ENCODE results near the gene RPS26. TPM values are rescaled to one million over a fixed set of nuclear protein-coding genes. Genes with fewer than 3 reads are reported as not detected.
"Not testable (repeated sequence)": the region's sequence is repeated elsewhere in the genome, so short reads cannot be mapped to it uniquely, and the experiment has no call there.

The RPS26 gene
- total RNA-seq, 2 donors from 2014 or later = 284 to 1,659 TPM

DNA sequence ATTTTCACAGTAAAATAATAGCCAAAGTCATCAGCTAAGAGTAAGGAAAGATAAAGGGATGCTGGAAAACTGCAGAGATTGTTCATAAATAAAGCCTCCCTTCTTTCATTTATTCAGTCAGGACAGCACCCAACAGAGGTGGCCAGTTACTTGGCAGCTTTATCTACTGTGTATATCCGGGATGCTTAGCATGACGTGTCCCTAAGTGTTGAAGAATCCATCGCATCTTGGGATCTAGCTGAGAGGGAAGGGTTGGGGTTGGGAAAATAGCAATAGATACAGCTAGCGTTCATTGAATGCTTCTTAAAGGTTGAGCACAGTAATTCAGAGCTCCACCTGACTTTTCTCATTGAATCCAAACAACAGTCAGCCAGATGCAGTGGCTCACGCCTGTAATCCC lies 32.7 kb downstream of the RPS26 start:
- H3K27ac ChIP-seq = no peak overlapping the region
- H3K4me1 ChIP-seq (replicated peaks) = no peaks in the 10 kb centered on the region
- intact Hi-C loops (cut with DNase I) = no loop called here
- no peaks in the 10 kb centered on the region for H3K9me3 ChIP-seq
- H3K36me3 ChIP-seq = no peaks in the 10 kb centered on the region
- 84% methylated on average over 5 of the region's 5 CpGs for WGBS
- no peak for DNase-seq (ENCODE audit: low spot score)
- TF ChIP-seq POLR2A (IDR thresholded peaks at IDR 0.05) (no peak), POLR2AphosphoS5 (IDR thresholded peaks at IDR 0.05) (no peak)
- TF ChIP-seq, protein P1, sequence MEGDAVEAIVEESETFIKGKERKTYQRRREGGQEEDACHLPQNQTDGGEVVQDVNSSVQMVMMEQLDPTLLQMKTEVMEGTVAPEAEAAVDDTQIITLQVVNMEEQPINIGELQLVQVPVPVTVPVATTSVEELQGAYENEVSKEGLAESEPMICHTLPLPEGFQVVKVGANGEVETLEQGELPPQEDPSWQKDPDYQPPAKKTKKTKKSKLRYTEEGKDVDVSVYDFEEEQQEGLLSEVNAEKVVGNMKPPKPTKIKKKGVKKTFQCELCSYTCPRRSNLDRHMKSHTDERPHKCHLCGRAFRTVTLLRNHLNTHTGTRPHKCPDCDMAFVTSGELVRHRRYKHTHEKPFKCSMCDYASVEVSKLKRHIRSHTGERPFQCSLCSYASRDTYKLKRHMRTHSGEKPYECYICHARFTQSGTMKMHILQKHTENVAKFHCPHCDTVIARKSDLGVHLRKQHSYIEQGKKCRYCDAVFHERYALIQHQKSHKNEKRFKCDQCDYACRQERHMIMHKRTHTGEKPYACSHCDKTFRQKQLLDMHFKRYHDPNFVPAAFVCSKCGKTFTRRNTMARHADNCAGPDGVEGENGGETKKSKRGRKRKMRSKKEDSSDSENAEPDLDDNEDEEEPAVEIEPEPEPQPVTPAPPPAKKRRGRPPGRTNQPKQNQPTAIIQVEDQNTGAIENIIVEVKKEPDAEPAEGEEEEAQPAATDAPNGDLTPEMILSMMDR (IDR thresholded peaks at IDR 0.05) = no peak
- H3K4me3 ChIP-seq = no peak overlapping the region
- no peaks in the 10 kb centered on the region for H3K27me3 ChIP-seq (replicated peaks; ENCODE audit: insufficient read depth)

DNA sequence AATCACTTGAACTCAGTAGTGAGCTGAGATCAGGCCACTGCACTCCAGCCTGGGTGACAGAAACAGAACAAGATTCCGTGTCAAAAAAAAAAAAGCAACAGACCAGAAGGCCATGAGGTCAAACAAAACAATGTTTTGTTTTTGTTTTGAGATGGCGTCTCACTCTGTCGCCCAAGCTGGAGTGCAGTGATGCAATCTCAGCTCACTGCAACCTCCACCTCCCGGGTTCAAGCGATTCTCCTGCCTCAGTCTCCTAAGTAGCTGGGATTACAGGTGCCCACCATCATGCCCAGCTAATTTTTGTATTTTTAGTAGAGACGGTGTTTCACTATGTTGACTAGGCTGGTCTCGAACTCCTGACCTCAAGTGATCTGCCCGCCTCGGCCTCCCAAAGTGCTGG lies 36.2 kb downstream of the RPS26 start:
- H3K36me3 ChIP-seq; intact Hi-C loops (cut with DNase I); DNase-seq (ENCODE audit: low spot score); H3K4me1 ChIP-seq (replicated peaks); H3K27me3 ChIP-seq (replicated peaks; ENCODE audit: insufficient read depth); H3K4me3 ChIP-seq; H3K9me3 ChIP-seq: not testable (repeated sequence)
- peak overlapping the region in 1 of 2 donors; percentile 96 for H3K27ac ChIP-seq
- WGBS = 92% methylated on average over 9 of the region's 9 CpGs

DNA sequence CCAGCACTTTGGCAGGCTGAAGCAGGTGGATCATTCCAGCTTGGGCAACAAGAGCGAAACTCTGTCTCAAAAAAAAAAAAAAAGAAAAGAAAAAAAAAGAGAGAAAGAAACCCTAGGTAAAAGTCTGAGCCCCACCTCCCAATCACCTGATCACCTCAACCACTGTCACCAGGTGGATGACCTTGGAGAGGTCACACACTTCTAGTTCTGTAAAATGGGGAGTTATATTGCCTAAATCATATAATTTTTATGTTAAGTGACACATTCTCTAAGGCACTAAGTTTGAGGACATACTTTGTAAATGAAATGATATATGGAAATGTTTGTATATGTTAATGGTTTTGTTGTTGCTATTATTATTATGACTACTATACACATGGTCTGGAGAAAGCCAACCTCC lies 36.7 kb downstream of the RPS26 start:
- Histone ChIP-seq H3K27me3 (replicated peaks; ENCODE audit: insufficient read depth) (no peaks in the 10 kb centered on the region), H3K9me3 (no peaks in the 10 kb centered on the region), H3K4me3 (no peak overlapping the region), H3K4me1 (replicated peaks) (no peaks in the 10 kb centered on the region), H3K27ac (peak overlapping the region; percentile 94 to 96), H3K36me3 (no peaks in the 10 kb centered on the region)
- intact Hi-C loops (cut with DNase I) = no loop called here
- TF ChIP-seq POLR2A (IDR thresholded peaks at IDR 0.05) (no peak), POLR2AphosphoS5 (IDR thresholded peaks at IDR 0.05) (no peak)
- TF ChIP-seq, protein P1 (IDR thresholded peaks at IDR 0.05) = no peak
- 85% methylated on average over 1 of the region's 1 CpG for WGBS
- no peak for DNase-seq (ENCODE audit: low spot score)

DNA sequence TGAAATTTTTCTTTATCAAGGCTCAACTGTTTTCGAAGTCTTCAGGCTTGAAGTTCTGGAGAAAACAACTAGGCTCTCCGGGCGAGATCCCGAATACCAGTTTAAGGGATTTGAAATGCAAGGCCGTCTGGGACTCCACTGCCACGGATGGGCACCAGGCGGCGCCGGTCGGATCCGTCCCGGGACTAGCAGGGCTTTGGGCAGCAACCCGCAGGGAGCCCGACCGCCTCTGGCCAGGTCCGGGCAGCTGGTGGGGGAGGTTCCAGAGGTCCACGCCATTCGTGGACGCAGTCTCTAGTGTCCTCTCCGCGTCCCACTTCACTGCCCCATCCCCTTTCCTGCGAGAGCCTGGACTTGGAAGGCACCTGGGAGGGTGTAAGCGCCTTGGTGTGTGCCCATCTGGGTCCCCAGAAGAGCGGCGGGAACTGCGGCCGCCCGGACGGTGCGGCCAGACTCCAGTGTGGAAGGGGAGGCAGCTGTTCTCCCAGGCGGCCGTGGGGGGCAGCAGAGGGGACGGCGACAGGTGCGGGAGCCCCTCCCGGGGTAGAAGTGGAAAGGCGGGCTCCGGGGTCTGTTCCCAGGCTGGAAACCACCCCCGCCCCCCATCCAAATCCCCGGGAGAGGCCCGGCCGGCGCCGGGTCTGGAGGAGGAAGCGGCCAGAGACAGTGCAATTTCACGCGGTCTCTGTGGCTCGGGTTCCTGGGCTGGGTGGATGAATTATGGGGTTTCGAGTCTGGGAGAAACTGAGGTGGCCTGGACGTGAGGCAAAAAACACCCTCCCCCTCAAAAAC lies 37.4 kb downstream of the RPS26 start:
- no peaks in the 10 kb centered on the region for H3K9me3 ChIP-seq
- peak overlapping the region; percentile 94 to 96 for H3K27ac ChIP-seq
- H3K27me3 ChIP-seq (replicated peaks; ENCODE audit: insufficient read depth) = no peaks in the 10 kb centered on the region
- TF ChIP-seq, protein P1 (IDR thresholded peaks at IDR 0.05) = peak; percentile 66 to 93 (median 78)
- TF ChIP-seq POLR2AphosphoS5 (IDR thresholded peaks at IDR 0.05) (peak; percentile 70), POLR2A (IDR thresholded peaks at IDR 0.05) (peak; percentile 37)
- peak; percentile 91 for DNase-seq (ENCODE audit: low spot score)
- peak overlapping the region; percentile 57 to 69 for H3K4me3 ChIP-seq
- H3K4me1 ChIP-seq (replicated peaks) = no peaks in the 10 kb centered on the region
- WGBS = 2% methylated on average over 50 of the region's 50 CpGs
- H3K36me3 ChIP-seq = no peaks in the 10 kb centered on the region
- intact Hi-C loops (cut with DNase I) = no loop called here

DNA sequence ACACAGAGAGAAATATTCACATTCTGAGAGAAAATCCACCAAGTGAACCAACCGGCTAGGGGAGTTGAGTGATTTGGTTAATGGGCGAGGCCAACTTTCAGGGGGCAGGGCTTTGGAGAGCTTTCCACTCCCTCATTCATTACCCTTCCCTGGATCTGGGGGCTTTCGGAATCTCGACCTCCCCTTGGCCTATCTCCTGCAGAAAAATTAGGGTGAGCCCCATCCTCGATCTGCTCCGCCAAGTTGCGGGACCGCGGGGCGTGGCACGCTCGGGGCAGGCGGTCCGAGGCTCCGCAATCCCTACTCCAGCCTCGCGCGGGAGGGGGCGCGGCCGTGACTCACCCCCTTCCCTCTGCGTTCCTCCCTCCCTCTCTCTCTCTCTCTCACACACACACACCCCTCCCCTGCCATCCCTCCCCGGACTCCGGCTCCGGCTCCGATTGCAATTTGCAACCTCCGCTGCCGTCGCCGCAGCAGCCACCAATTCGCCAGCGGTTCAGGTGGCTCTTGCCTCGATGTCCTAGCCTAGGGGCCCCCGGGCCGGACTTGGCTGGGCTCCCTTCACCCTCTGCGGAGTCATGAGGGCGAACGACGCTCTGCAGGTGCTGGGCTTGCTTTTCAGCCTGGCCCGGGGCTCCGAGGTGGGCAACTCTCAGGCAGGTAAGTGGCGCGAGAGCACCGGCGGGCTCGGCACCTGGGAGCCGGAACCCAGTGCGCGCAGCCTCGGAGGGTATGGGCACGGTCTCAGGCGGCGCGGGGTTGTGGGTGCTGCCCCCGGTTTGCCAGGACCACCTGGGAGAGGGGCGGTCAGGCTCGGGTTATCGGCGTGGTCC lies 38.2 kb downstream of the RPS26 start, which contains the start of gene ERBB3:
TSS of gene ERBB3 (plus strand) at position 443 of the 833 bp plus-strand sequence. CDS start at position 579, 136 bp downstream.
- Histone ChIP-seq H3K4me1 (replicated peaks) (no peaks in the 10 kb centered on the region), H3K9me3 (no peaks in the 10 kb centered on the region), H3K4me3 (peak within 1 kb of the TSS; percentile 57 to 69), H3K27me3 (replicated peaks; ENCODE audit: insufficient read depth) (no peaks in the 10 kb centered on the region), H3K27ac (peak within 1 kb of the TSS; percentile 94 to 96), H3K36me3 (no peaks in the 10 kb centered on the region)
- TF ChIP-seq, protein P1 (IDR thresholded peaks at IDR 0.05) = peak in 2 of 4 experiments; percentile 45 to 50
- TF ChIP-seq POLR2AphosphoS5 (IDR thresholded peaks at IDR 0.05) (peak; percentile 72), POLR2A (IDR thresholded peaks at IDR 0.05) (peak; percentile 80)
- intact Hi-C loops (cut with DNase I) = no loop called here
- peak; percentile 87 for DNase-seq (ENCODE audit: low spot score)
- WGBS = 2% methylated on average over 43 of the region's 59 CpGs

Data from prostate gland (tissue), 2 donors.